GM19035 (cell line): ENCODE measurements around the gene PARD3B.

Experiments used
- ATAC-seq: cut with Tn5 transposase; IDR thresholded peaks from one replicate; pipeline ENCODE4 v1.9.1; 2021; ENCODE audit not compliant: unreplicated experiment

Gene PARD3B

GRCh38 chr2:205658068-205658467 lies 1112.8 kb downstream of the PARD3B start:
- ATAC-seq = no peak

GRCh38 chr2:205658572-205658971 lies 1113.3 kb downstream of the PARD3B start:
- no peak for ATAC-seq

- ATAC-seq = no peak
Observed at GRCh38 chr2:205659922-205660321, 1114.6 kb downstream of the PARD3B start.

- peak; percentile 58 for ATAC-seq
Observed at GRCh38 chr2:205660521-205661124, 1115.3 kb downstream of the PARD3B start.

- no peak for ATAC-seq
Observed at GRCh38 chr2:205661281-205661680, 1116.0 kb downstream of the PARD3B start.

- ATAC-seq = no peak
Observed at GRCh38 chr2:205662206-205662965, 1117.1 kb downstream of the PARD3B start.

- no peak for ATAC-seq
Observed at GRCh38 chr2:205665791-205666190, 1120.5 kb downstream of the PARD3B start.
